ENCODE results near the gene FBXO17. TPM values are rescaled to one million over a fixed set of nuclear protein-coding genes. Genes with fewer than 3 reads are reported as not detected.

The FBXO17 gene
- total and polyA plus RNA-seq, 4 donors = 19.7 to 31.9 (median 23.4) TPM

DNA sequence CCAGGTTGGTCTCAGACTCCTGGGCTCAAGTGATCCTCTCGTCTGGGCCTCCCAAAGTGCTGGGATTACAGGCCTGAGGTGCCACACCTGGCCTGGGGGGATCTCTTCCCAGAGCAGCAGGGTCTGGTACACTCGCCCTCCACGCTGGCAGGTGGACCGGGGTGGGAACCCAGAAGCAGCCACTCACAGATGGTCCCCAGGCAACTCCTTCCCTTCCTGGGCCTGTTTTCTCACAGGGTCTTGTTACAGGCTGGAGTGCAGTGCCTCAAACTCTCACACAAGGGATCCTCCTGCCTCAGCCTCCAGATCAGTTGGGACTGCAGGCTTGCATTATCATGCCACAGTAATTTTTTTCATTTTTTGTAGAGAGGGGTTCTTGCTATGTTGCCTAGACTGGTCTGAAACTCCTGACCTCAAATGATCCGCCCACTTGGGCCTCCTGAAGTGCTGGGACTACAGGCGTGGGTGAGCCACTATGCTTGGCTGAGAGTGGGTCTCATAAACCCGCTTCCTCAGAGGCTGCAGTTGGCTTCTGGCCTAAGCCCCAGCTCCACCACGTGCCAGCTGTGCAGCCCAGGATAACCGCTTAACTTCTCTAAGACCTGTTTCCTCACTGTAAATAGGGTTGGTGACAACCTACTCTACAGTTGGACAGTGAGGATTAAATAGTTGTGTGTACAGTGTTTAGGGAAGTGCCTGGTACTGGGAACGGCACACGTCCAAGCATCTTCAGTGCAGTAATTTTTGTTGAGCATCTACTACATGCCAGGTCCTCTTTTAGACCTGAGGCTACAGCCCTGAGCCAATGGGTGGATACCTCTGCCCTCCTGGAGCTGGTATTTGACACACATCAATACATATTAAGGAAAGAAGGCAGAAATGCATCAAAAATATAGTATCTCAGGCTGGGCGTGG, 62.7 kb downstream of the FBXO17 start:
- 87% methylated on average over 12 of the region's 12 CpGs for WGBS

GRCh38 chr19:38911388-38912001, 64.0 kb downstream of the FBXO17 start:
- TF ChIP-seq TAF1 (conservative IDR thresholded peaks at IDR 0.05) (no peak), RXRA (IDR thresholded peaks at IDR 0.05) (no peak), HNF4G (IDR thresholded peaks at IDR 0.05) (no peak), ATF3 (IDR thresholded peaks at IDR 0.05) (no peak), NR2F2 (IDR thresholded peaks at IDR 0.05) (no peak)
- DNase-seq (ENCODE audit: low spot score) = no peak
- H3K9ac ChIP-seq (ENCODE audit: low read depth in 1 of 2, low read length in 2 of 2) = no peak overlapping the region
- WGBS = 60% methylated on average over 16 of the region's 16 CpGs
- no peaks in the 10 kb centered on the region for H3K27me3 ChIP-seq (ENCODE audit: control insufficient read depth in 4 of 4, insufficient read depth in 4 of 4, low read length in 3 of 4)
- no peaks in the 10 kb centered on the region for H3K4me1 ChIP-seq (ENCODE audit: control insufficient read depth in 4 of 4, insufficient read depth in 4 of 4, low read length in 3 of 4)
- peaks cover 0 to 3% (median 0%) of the 10 kb centered on the region in 4 donors for H3K9me3 ChIP-seq (ENCODE audit: control insufficient read depth in 4 of 4, low read length in 3 of 4)
- no peak overlapping the region for H3K27ac ChIP-seq (ENCODE audit: low read depth in 1 of 2, low read length in 2 of 2)
- no peak overlapping the region for H3K4me3 ChIP-seq (ENCODE audit: low read depth in 1 of 3, low read length in 3 of 3)
- H3K36me3 ChIP-seq (ENCODE audit: control insufficient read depth in 4 of 4, insufficient read depth in 3 of 4, low read depth in 1 of 4, low read length in 3 of 4) = peaks cover 10 to 20% (median 13%) of the 10 kb centered on the region in 4 donors

More for the DNA sequence above, 62.7 kb downstream of the FBXO17 start:
- Histone ChIP-seq H3K9ac (ENCODE audit: low read depth in 1 of 2, low read length in 2 of 2) (no peak overlapping the region), H3K4me1 (ENCODE audit: control insufficient read depth in 4 of 4, insufficient read depth in 4 of 4, low read length in 3 of 4) (no peaks in the 10 kb centered on the region), H3K27ac (ENCODE audit: low read depth in 1 of 2, low read length in 2 of 2) (no peak overlapping the region), H3K36me3 (ENCODE audit: control insufficient read depth in 4 of 4, insufficient read depth in 3 of 4, low read depth in 1 of 4, low read length in 3 of 4) (peaks cover 3 to 13% (median 4%) of the 10 kb centered on the region in 4 donors), H3K4me3 (ENCODE audit: low read depth in 1 of 3, low read length in 3 of 3) (no peak overlapping the region), H3K27me3 (ENCODE audit: control insufficient read depth in 4 of 4, insufficient read depth in 4 of 4, low read length in 3 of 4) (no peaks in the 10 kb centered on the region), H3K9me3 (ENCODE audit: control insufficient read depth in 4 of 4, low read length in 3 of 4) (no peaks in the 10 kb centered on the region)
- TF ChIP-seq FOXA2 (IDR thresholded peaks at IDR 0.05) = no peak
- no peak for TF ChIP-seq RXRA (IDR thresholded peaks at IDR 0.05)
- no peak for TF ChIP-seq ATF3 (IDR thresholded peaks at IDR 0.05)
- DNase-seq (ENCODE audit: low spot score) = no peak

DNA sequence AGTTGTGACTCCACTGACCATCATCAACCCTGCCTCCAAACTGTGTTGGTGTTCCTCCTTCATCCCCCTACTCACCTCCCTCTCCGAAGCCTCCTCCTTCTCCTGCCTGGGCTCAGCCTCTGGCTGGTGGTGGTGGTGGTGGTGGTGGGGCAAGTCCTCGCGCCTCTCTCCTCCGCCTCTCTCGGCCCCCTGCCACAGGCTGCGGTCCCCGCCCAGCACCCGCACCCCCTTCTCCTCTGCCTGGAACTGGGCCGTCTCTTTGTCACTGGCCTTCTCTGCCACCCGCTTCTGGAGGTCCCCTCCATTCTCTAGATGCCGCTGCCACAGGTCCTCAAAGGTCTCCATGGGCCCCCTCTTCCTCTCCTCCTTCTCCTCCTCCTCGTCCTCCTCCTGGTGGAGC, 65.1 kb downstream of the FBXO17 start:
- no peaks in the 10 kb centered on the region for H3K4me1 ChIP-seq (ENCODE audit: control insufficient read depth in 4 of 4, insufficient read depth in 4 of 4, low read length in 3 of 4)
- peaks cover 10 to 23% (median 15%) of the 10 kb centered on the region in 4 donors for H3K36me3 ChIP-seq (ENCODE audit: control insufficient read depth in 4 of 4, insufficient read depth in 3 of 4, low read depth in 1 of 4, low read length in 3 of 4)
- no peaks in the 10 kb centered on the region for H3K27me3 ChIP-seq (ENCODE audit: control insufficient read depth in 4 of 4, insufficient read depth in 4 of 4, low read length in 3 of 4)
- H3K9me3 ChIP-seq (ENCODE audit: control insufficient read depth in 4 of 4, low read length in 3 of 4) = peaks cover 0 to 3% (median 0%) of the 10 kb centered on the region in 4 donors
- no peak overlapping the region for H3K27ac ChIP-seq (ENCODE audit: low read depth in 1 of 2, low read length in 2 of 2)
- DNase-seq (ENCODE audit: low spot score) = no peak
- H3K9ac ChIP-seq (ENCODE audit: low read depth in 1 of 2, low read length in 2 of 2) = no peak overlapping the region
- H3K4me3 ChIP-seq (ENCODE audit: low read depth in 1 of 3, low read length in 3 of 3) = no peak overlapping the region
- WGBS = 95% methylated on average over 12 of the region's 12 CpGs
- no peak for TF ChIP-seq FOXA1 (IDR thresholded peaks at IDR 0.05)
- TF ChIP-seq SP1 (IDR thresholded peaks at IDR 0.05) = no peak
- no peak for TF ChIP-seq MAX (IDR thresholded peaks at IDR 0.05)
- no peak for TF ChIP-seq EGR1 (IDR thresholded peaks at IDR 0.05; ENCODE audit: low read depth in 2 of 2)
- TF ChIP-seq ATF3 (IDR thresholded peaks at IDR 0.05) = no peak
- no peak for TF ChIP-seq FOXA2 (IDR thresholded peaks at IDR 0.05)
- TF ChIP-seq NR2F2 (IDR thresholded peaks at IDR 0.05) = no peak
- TF ChIP-seq RXRA (IDR thresholded peaks at IDR 0.05) = no peak
- TF ChIP-seq, protein P1, sequence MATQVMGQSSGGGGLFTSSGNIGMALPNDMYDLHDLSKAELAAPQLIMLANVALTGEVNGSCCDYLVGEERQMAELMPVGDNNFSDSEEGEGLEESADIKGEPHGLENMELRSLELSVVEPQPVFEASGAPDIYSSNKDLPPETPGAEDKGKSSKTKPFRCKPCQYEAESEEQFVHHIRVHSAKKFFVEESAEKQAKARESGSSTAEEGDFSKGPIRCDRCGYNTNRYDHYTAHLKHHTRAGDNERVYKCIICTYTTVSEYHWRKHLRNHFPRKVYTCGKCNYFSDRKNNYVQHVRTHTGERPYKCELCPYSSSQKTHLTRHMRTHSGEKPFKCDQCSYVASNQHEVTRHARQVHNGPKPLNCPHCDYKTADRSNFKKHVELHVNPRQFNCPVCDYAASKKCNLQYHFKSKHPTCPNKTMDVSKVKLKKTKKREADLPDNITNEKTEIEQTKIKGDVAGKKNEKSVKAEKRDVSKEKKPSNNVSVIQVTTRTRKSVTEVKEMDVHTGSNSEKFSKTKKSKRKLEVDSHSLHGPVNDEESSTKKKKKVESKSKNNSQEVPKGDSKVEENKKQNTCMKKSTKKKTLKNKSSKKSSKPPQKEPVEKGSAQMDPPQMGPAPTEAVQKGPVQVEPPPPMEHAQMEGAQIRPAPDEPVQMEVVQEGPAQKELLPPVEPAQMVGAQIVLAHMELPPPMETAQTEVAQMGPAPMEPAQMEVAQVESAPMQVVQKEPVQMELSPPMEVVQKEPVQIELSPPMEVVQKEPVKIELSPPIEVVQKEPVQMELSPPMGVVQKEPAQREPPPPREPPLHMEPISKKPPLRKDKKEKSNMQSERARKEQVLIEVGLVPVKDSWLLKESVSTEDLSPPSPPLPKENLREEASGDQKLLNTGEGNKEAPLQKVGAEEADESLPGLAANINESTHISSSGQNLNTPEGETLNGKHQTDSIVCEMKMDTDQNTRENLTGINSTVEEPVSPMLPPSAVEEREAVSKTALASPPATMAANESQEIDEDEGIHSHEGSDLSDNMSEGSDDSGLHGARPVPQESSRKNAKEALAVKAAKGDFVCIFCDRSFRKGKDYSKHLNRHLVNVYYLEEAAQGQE (IDR thresholded peaks at IDR 0.05) = no peak
- no peak for TF ChIP-seq GABPA (IDR thresholded peaks at IDR 0.05 in 1 of 2, conservative IDR thresholded peaks at IDR 0.05 in 1 of 2)
- TF ChIP-seq JUND (IDR thresholded peaks at IDR 0.05) = no peak
- TF ChIP-seq, protein P2, sequence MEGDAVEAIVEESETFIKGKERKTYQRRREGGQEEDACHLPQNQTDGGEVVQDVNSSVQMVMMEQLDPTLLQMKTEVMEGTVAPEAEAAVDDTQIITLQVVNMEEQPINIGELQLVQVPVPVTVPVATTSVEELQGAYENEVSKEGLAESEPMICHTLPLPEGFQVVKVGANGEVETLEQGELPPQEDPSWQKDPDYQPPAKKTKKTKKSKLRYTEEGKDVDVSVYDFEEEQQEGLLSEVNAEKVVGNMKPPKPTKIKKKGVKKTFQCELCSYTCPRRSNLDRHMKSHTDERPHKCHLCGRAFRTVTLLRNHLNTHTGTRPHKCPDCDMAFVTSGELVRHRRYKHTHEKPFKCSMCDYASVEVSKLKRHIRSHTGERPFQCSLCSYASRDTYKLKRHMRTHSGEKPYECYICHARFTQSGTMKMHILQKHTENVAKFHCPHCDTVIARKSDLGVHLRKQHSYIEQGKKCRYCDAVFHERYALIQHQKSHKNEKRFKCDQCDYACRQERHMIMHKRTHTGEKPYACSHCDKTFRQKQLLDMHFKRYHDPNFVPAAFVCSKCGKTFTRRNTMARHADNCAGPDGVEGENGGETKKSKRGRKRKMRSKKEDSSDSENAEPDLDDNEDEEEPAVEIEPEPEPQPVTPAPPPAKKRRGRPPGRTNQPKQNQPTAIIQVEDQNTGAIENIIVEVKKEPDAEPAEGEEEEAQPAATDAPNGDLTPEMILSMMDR (IDR thresholded peaks at IDR 0.05; ENCODE audit: low read depth, low read length, missing input control) = no peak
- TF ChIP-seq ZBTB33 (IDR thresholded peaks at IDR 0.05) = no peak
- no peak for TF ChIP-seq HNF4A (conservative IDR thresholded peaks at IDR 0.05)
- TF ChIP-seq YY1 (IDR thresholded peaks at IDR 0.05) = no peak
- TF ChIP-seq TAF1 (conservative IDR thresholded peaks at IDR 0.05) = no peak
